ENCODE data around the gene MYOM1. TPM values are rescaled to one million over a fixed set of nuclear protein-coding genes. Genes with fewer than 3 reads are reported as not detected.

The MYOM1 gene
- total RNA-seq, 3 donors from 2014 or later = 3.1 to 6.9 (median 5.9) TPM

DNA sequence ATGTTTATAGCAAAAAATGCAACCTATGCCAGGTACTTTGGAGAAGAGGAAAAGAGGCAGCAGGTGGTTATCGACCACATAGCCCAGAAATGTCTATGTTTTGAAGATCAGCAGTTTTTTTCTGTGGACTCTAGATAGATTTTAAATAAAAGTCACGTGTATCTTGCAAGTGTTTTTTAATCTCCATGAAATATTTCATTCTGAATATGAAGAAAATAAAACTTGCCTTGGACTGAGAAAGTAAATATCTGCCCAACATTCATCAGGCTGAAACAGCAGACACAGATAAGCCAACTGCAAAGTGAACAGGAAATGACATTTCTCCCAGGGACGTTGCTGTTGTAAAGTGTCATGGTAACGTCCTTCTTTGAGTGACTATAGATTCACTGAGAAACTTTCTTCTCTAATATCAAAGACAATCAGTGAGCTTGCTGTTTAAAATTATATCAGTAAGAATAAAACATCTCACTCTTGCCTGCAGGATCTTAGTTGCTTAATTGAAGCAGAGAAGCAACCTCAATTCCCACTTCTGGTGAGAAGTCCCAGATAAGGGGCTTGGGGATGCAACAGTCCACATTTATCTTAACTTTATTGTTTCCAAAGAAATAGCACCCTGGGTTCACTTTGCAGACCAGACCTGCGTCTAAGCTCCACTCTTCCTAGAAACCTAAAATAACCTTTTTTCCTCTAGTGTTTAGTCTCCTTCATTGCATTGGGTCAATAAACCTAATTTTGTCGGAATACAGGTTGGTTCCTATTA, 6.3 kb downstream of the MYOM1 start:
- Histone ChIP-seq H3K4me1 (no peaks in the 10 kb centered on the region), H3K36me3 (no peaks in the 10 kb centered on the region), H3K4me3 (no peak overlapping the region), H3K27ac (no peak overlapping the region), H3K9me3 (no peaks in the 10 kb centered on the region), H3K27me3 (no peaks in the 10 kb centered on the region)
- DNase-seq (ENCODE audit: low spot score in 2 of 2) = no peak
- intact Hi-C loops (cut with DNase I; ENCODE audit: low total_unique reads) = loop anchor here (2.0 kb wide), 1 partner anchor 15 kb away; no protein-coding TSS in a partner anchor
- no peak for TF ChIP-seq POLR2AphosphoS5 (IDR thresholded peaks at IDR 0.05)

DNA sequence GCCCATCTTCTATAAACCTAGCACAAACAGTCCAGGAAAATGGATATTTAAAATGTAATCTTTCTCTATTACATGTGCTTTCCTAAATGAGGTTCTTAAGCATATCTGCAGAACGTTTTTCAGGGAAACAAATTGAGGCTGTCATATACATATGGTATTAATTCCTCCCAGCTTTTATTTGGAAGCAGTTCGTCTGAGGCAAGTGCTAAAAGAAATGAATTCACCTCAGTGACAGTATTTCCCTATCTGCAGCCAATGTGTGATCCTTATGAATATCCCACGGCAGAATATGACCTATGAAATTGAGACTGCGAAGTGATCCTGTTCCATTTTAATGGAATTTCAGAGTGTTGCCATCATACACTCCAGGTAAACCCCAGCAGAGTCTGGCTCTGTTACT, 7.1 kb downstream of the MYOM1 start:
- no peaks in the 10 kb centered on the region for H3K36me3 ChIP-seq
- no peaks in the 10 kb centered on the region for H3K4me1 ChIP-seq
- intact Hi-C loops (cut with DNase I; ENCODE audit: low total_unique reads) = no loop called here
- no peak for DNase-seq (ENCODE audit: low spot score in 2 of 2)
- H3K4me3 ChIP-seq = no peak overlapping the region
- TF ChIP-seq POLR2A (IDR thresholded peaks at IDR 0.05) = no peak
- TF ChIP-seq, protein P1, sequence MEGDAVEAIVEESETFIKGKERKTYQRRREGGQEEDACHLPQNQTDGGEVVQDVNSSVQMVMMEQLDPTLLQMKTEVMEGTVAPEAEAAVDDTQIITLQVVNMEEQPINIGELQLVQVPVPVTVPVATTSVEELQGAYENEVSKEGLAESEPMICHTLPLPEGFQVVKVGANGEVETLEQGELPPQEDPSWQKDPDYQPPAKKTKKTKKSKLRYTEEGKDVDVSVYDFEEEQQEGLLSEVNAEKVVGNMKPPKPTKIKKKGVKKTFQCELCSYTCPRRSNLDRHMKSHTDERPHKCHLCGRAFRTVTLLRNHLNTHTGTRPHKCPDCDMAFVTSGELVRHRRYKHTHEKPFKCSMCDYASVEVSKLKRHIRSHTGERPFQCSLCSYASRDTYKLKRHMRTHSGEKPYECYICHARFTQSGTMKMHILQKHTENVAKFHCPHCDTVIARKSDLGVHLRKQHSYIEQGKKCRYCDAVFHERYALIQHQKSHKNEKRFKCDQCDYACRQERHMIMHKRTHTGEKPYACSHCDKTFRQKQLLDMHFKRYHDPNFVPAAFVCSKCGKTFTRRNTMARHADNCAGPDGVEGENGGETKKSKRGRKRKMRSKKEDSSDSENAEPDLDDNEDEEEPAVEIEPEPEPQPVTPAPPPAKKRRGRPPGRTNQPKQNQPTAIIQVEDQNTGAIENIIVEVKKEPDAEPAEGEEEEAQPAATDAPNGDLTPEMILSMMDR (IDR thresholded peaks at IDR 0.05) = no peak
- H3K27me3 ChIP-seq = no peaks in the 10 kb centered on the region
- peak overlapping the region in 1 of 2 donors; percentile 0 for H3K27ac ChIP-seq
- no peaks in the 10 kb centered on the region for H3K9me3 ChIP-seq

DNA sequence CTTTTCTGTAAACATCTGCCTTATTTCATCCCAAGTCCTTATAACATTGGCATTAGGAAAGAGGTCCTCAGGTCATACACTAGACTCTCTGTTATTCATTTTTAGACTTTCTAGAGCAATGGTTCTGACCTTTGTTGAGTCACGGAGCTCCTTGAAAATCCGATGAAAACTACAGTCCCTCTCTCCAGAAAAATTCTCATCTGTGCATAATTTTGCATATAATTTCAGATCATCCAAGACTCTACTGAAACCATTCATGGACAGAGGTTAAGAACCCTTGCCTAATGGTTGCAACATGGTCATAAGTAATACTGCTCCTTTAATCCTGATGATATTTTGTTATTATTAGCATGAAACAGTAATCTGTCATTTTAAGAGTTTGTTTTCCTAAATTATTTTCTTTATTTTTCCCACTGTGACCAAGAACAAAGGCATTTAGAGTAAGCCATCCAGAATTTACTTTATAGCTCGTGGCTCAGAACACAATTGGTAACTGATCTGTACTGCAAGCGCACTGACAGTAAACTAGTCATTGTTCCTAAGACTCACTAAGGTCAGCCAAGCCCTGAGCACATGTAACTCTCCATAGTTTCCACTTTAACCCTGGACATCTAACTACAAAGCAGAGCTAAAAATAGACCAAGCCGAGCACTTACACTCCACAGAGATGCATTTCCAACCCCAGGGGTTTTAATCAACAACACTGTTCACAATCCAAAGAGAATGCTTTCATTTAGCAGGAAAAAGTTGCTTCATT, 8.4 kb downstream of the MYOM1 start:
- DNase-seq (ENCODE audit: low spot score in 2 of 2) = no peak
- TF ChIP-seq POLR2A (IDR thresholded peaks at IDR 0.05) = no peak
- TF ChIP-seq POLR2AphosphoS5 (IDR thresholded peaks at IDR 0.05) = no peak
- TF ChIP-seq, protein P1 (IDR thresholded peaks at IDR 0.05) = no peak
- intact Hi-C loops (cut with DNase I; ENCODE audit: low total_unique reads) = no loop called here
- no peak overlapping the region for H3K4me3 ChIP-seq
- peak overlapping the region in 1 of 2 donors; percentile 2 for H3K27ac ChIP-seq
- no peaks in the 10 kb centered on the region for H3K9me3 ChIP-seq
- no peaks in the 10 kb centered on the region for H3K4me1 ChIP-seq
- no peaks in the 10 kb centered on the region for H3K27me3 ChIP-seq
- H3K36me3 ChIP-seq = no peaks in the 10 kb centered on the region

DNA sequence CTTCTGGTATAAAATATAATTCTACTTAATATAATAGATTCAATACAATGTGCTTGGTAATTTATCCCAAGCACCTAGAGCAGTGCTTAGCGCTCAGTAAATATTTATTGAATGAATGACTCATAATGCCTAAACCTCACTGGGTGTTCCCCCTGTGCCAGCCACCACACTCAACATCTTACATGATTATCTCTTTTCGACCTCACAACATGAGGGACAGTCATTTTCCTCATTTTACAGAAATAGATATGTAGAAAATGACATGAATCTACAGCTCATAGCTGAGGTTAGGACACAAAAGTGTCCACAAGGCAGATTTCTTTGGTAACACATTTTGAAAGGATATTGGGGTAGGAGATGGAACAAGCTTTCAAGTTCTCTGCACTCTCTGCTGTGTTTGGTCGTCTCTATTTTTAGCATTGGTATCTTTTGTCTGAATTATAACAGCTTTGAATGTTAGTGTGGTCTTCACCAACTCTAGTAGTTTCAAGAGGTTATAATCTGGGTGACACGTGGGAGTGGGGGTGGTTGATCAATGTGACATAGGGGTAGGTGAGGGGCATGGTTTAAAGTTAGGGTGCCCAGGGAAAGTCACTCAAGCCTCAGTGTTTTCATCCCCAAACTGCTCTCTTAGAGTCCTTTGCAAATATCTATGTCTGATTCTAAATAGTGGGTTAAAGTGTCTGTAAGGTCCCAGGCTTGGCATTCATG, 9.8 kb downstream of the MYOM1 start:
- Histone ChIP-seq H3K36me3 (no peaks in the 10 kb centered on the region), H3K4me1 (no peaks in the 10 kb centered on the region), H3K4me3 (no peak overlapping the region), H3K27me3 (no peaks in the 10 kb centered on the region), H3K9me3 (peaks cover 0 to 12% of the 10 kb centered on the region in 2 donors), H3K27ac (no peak overlapping the region)
- TF ChIP-seq POLR2AphosphoS5 (IDR thresholded peaks at IDR 0.05) (no peak), POLR2A (IDR thresholded peaks at IDR 0.05) (no peak)
- intact Hi-C loops (cut with DNase I; ENCODE audit: low total_unique reads) = no loop called here
- no peak for DNase-seq (ENCODE audit: low spot score in 2 of 2)

DNA sequence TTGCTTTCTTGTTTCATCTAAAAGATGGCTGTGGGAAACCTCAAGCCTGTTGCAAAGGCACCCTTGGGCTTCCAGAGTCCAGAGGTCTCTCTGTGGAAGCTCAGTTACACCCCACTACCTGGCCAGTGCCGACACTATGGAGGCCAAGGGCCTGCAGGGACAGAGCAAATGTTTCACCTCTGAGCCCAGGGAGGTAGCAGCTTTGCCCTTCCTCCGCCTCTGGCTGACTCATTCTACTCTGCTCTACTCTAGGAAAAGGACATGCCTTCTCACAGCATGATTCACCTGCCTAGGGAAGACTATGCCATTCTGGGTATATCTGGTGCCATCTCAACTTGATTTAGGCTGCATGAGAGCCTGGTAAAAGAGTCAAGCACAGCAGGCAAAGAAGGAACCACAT, 12.2 kb downstream of the MYOM1 start:
- Histone ChIP-seq H3K27ac (no peak overlapping the region), H3K27me3 (no peaks in the 10 kb centered on the region), H3K4me3 (no peak overlapping the region), H3K36me3 (no peaks in the 10 kb centered on the region), H3K4me1 (no peaks in the 10 kb centered on the region), H3K9me3 (peaks cover 0 to 15% of the 10 kb centered on the region in 2 donors)
- no peak for DNase-seq (ENCODE audit: low spot score in 2 of 2)
- no peak for TF ChIP-seq POLR2A (IDR thresholded peaks at IDR 0.05)
- TF ChIP-seq POLR2AphosphoS5 (IDR thresholded peaks at IDR 0.05) = no peak
- TF ChIP-seq, protein P1 (IDR thresholded peaks at IDR 0.05) = no peak
- intact Hi-C loops (cut with DNase I; ENCODE audit: low total_unique reads) = no loop called here
